HepG2 (cell line): Measurements from ENCODE around the gene MSMP. TPM values are rescaled to one million over a fixed set of nuclear protein-coding genes. Genes with fewer than 3 reads are reported as not detected.

Source experiments
- BHLHE40 ChIP-seq: IDR thresholded peaks from 2 replicates; pipeline ENCODE4 v1.6.1; 2011; ENCODE audit warnings: low read length, improper control_type of control experiment
- HES4 ChIP-seq: sonication (generic); formaldehyde crosslinking; IDR thresholded peaks from 2 replicates; pipeline ENCODE4 v1.9.0; 2021; ENCODE audit warnings: mild to moderate bottlenecking, missing genetic modification reagents, borderline replicate concordance
- HNF4A ChIP-seq: sonication (generic); formaldehyde crosslinking; IDR thresholded peaks from 2 replicates; pipeline ENCODE4 v1.4.0; 2020; ENCODE audit warnings: missing genetic modification reagents
- HNRNPK ChIP-seq: fragments of 200-400 bp; formaldehyde crosslinking; IDR thresholded peaks from 2 replicates; pipeline ENCODE4 v1.6.1; 2018; ENCODE audit warnings: low read length, low read depth, moderate library complexity, mild to moderate bottlenecking; ENCODE audit not compliant: poor library complexity, severe bottlenecking
- NFRKB ChIP-seq: fragments of 450-650 bp; IDR thresholded peaks from 2 replicates; pipeline ENCODE4 v1.6.1; 2017
- STAT6 ChIP-seq: sonication (generic); formaldehyde crosslinking; IDR thresholded peaks from 2 replicates; pipeline ENCODE4 v1.4.0; 2020; ENCODE audit warnings: missing genetic modification reagents, mild to moderate bottlenecking, borderline replicate concordance
- XBP1 ChIP-seq: sonication (generic); formaldehyde crosslinking; IDR thresholded peaks from 2 replicates; pipeline ENCODE4 v1.5.0; 2020; ENCODE audit warnings: missing genetic modification reagents
- ZEB1 ChIP-seq: IDR thresholded peaks from 2 replicates; pipeline ENCODE4 v1.6.1; 2012; ENCODE audit warnings: mild to moderate bottlenecking, low read depth, inconsistent platforms; ENCODE audit not compliant: insufficient replicate concordance
- ZFAT ChIP-seq: sonication (generic); formaldehyde crosslinking; conservative IDR thresholded peaks from 2 replicates; pipeline ENCODE4 v1.8.1; 2023; ENCODE audit warnings: missing genetic modification reagents, inconsistent platforms
- ZSCAN5A ChIP-seq: sonication (generic); formaldehyde crosslinking; IDR thresholded peaks from 2 replicates; pipeline ENCODE4 v1.8.0; 2022; ENCODE audit warnings: mild to moderate bottlenecking, missing genetic modification reagents, borderline replicate concordance
- polyA plus RNA-seq, 8 experiments: library from polyadenylated mRNA; depleted of rRNA in 3 of 8; stranded (reverse) in 7 of 8; unstranded in 1 of 8; fragments of >200 nt; fragmentation: Illumina TruSeq in 4 of 8; extraction: Trizol in 4 of 8; gene quantifications; 2 replicates each; pipeline versions ENCODE4 v1.2.1 to v1.2.3, GENCODE V29; 2011 to 2016; ENCODE audit warnings: low read depth in 4 of 8, missing spikeins in 1 of 8, mixed read lengths in 1 of 8; ENCODE audit not compliant: insufficient read depth in 1 of 8
- total RNA-seq, 5 experiments: library from RNA; depleted of rRNA; stranded (reverse); fragments of >200 nt; fragmentation: Illumina TruSeq; extraction: Trizol; gene quantifications; 2 replicates each; pipeline ENCODE4 v1.2.3, GENCODE V29; 2016; ENCODE audit warnings: low read depth in 1 of 5

Gene MSMP
- total and polyA plus RNA-seq, 2 of the 13 experiments (the other 11 are each of a cell fraction or from before 2014, with no cell fraction given), result 0.24 to 0.46 TPM

- TF ChIP-seq STAT6 (no peak), NFRKB (no peak), ZEB1 (no peak), ZSCAN5A (CRISPR knock-in tag) (no peak), HES4 (CRISPR knock-in tag) (no peak), ZFAT (CRISPR knock-in tag) (no peak), HNF4A (no peak), HNRNPK (no peak), XBP1 (CRISPR knock-in tag) (no peak), BHLHE40 (no peak)
Measured at GRCh38 chr9:35713578-35713977, 40.5 kb downstream of the MSMP start (continued).
